ENCODE results near the gene DCAF4.

The DCAF4 gene

DNA sequence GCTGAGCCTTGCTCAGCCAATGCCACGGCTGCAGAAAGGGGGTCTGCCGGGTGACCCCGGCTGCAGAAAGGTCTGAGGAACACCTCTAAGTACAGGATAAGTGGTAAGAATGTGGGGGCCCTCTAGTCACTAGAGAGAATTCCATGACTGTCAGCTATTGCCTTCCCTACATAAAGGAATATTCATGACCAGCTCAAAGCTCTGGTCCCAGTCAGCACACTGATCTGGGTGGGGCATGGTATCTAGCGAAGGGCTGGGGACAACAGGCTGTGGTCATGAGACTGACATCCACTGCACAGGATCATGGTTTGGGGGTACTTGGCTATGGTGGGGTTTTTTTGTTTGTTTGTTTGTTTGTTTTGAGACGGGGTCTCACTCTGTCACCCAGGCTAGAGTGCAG is 42.1 kb downstream of the DCAF4 start:
- peaks cover 20% of the 10 kb centered on the region for H3K36me3 ChIP-seq (ENCODE audit: insufficient read depth, insufficient read length, low read length)
- H3K9ac ChIP-seq (ENCODE audit: insufficient read length, low read depth): no peak overlapping the region
- no peak for TF ChIP-seq YY1 (IDR thresholded peaks at IDR 0.05; ENCODE audit: insufficient read depth, insufficient read length)
- TF ChIP-seq ZNF274 (IDR thresholded peaks at IDR 0.05; ENCODE audit: low read depth, low read length): no peak
- TF ChIP-seq SUZ12 (IDR thresholded peaks at IDR 0.05; ENCODE audit: extremely low read depth, insufficient read depth, insufficient read length): no peak
- H3K27me3 ChIP-seq (ENCODE audit: insufficient read depth, insufficient read length): no peaks in the 10 kb centered on the region
- H3K4me1 ChIP-seq (ENCODE audit: insufficient read depth, insufficient read length): no peaks in the 10 kb centered on the region
- no peak overlapping the region for H3K4me3 ChIP-seq (ENCODE audit: insufficient read length, low read depth)
- H3K9me3 ChIP-seq (ENCODE audit: insufficient read depth, low read length): no peaks in the 10 kb centered on the region
- no peak for DNase-seq (ENCODE audit: low read depth, low spot score)

DNA sequence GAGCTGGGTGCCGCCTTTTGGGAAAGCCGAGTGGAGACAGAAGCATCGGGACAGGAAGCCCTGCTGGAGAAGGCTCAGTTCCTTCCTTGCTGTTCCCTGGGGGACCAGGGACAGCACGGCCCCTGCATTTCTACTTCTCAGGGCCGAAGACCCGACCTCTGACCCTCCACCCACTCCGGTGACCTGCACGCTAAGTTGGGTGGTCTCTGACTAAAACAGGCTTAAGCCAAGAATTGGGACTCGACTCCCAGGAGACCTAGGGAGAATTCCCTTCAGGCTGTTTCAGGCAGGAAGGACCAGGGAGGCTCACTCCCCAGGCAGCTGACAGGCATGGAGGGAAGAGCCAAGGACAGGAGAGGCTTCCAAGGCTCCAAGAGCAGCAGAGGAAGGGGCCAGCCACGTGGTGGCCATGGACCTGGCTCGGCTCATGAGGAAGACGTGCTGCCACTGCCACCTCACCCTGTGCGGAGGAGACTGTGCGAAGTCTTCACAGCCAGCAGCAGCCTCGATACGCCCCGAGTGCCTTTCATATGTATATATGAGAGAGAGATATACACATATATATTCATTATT is 43.9 kb downstream of the DCAF4 start:
- Histone ChIP-seq H3K9ac (ENCODE audit: insufficient read length, low read depth) (no peak overlapping the region), H3K4me3 (ENCODE audit: insufficient read length, low read depth) (no peak overlapping the region), H3K9me3 (ENCODE audit: insufficient read depth, low read length) (no peaks in the 10 kb centered on the region), H3K4me1 (ENCODE audit: insufficient read depth, insufficient read length) (no peaks in the 10 kb centered on the region), H3K27me3 (ENCODE audit: insufficient read depth, insufficient read length) (no peaks in the 10 kb centered on the region), H3K36me3 (ENCODE audit: insufficient read depth, insufficient read length, low read length) (peaks cover 34% of the 10 kb centered on the region)
- TF ChIP-seq ZNF274 (IDR thresholded peaks at IDR 0.05; ENCODE audit: low read depth, low read length): no peak
- TF ChIP-seq SUZ12 (IDR thresholded peaks at IDR 0.05; ENCODE audit: extremely low read depth, insufficient read depth, insufficient read length): no peak
- no peak for TF ChIP-seq YY1 (IDR thresholded peaks at IDR 0.05; ENCODE audit: insufficient read depth, insufficient read length)
- DNase-seq (ENCODE audit: low read depth, low spot score): no peak

- Histone ChIP-seq H3K36me3 (ENCODE audit: insufficient read depth, insufficient read length, low read length) (peaks cover 40% of the 10 kb centered on the region), H3K4me3 (ENCODE audit: insufficient read length, low read depth) (no peak overlapping the region), H3K9ac (ENCODE audit: insufficient read length, low read depth) (no peak overlapping the region), H3K27me3 (ENCODE audit: insufficient read depth, insufficient read length) (no peaks in the 10 kb centered on the region), H3K9me3 (ENCODE audit: insufficient read depth, low read length) (no peaks in the 10 kb centered on the region), H3K4me1 (ENCODE audit: insufficient read depth, insufficient read length) (peaks cover 2% of the 10 kb centered on the region)
- TF ChIP-seq YY1 (IDR thresholded peaks at IDR 0.05; ENCODE audit: insufficient read depth, insufficient read length): no peak
- no peak for TF ChIP-seq ZNF274 (IDR thresholded peaks at IDR 0.05; ENCODE audit: low read depth, low read length)
- no peak for TF ChIP-seq SUZ12 (IDR thresholded peaks at IDR 0.05; ENCODE audit: extremely low read depth, insufficient read depth, insufficient read length)
- no peak for DNase-seq (ENCODE audit: low read depth, low spot score)
Observed at GRCh38 chr14:72970824-72971434, 44.7 kb downstream of the DCAF4 start.

DNA sequence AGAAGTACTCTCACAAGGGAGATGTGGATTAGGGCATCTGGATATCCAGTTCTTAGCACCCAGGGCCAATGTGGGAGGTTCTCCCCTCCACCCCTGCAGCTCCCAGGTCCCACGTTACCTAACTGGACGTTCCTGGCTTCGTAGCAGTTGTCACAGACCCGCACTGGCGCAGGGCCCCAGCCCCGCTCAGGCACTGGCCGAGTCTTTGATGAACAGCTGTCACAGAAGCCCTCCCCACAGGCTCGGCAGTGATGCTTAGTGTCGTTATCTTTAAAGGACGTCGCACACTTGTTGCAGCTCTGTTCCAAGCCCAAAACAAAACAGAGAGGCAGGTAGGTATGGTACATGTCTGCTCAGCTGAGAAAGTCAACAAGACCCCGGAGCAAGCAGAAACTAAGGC is 48.4 kb downstream of the DCAF4 start:
- Histone ChIP-seq H3K27me3 (ENCODE audit: insufficient read depth, insufficient read length) (no peaks in the 10 kb centered on the region), H3K9me3 (ENCODE audit: insufficient read depth, low read length) (no peaks in the 10 kb centered on the region), H3K9ac (ENCODE audit: insufficient read length, low read depth) (no peak overlapping the region), H3K4me3 (ENCODE audit: insufficient read length, low read depth) (no peak overlapping the region), H3K36me3 (ENCODE audit: insufficient read depth, insufficient read length, low read length) (peaks cover 41% of the 10 kb centered on the region), H3K4me1 (ENCODE audit: insufficient read depth, insufficient read length) (peaks cover 2% of the 10 kb centered on the region)
- TF ChIP-seq ZNF274 (IDR thresholded peaks at IDR 0.05; ENCODE audit: low read depth, low read length) (no peak), SUZ12 (IDR thresholded peaks at IDR 0.05; ENCODE audit: extremely low read depth, insufficient read depth, insufficient read length) (no peak), YY1 (IDR thresholded peaks at IDR 0.05; ENCODE audit: insufficient read depth, insufficient read length) (no peak)
- DNase-seq (ENCODE audit: low read depth, low spot score): no peak

DNA sequence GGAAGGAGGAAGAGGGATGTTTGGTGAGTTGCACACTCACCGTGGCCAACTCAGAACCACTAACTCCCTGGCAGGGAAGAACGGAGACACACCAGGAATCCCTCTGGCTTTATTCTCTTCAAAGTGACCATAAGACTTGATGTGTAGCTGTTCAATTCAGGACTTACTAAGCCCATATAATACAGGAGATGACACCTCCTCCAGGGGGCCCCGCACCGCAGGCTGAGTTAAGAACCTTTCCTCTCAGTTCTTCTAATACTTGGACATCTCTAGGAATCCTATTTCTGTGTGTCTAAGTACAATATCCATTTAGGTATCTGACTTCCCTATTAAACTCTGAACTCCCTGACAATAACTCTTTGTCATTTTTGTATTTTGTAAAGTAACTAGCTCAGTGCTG is 49.5 kb downstream of the DCAF4 start:
- Histone ChIP-seq H3K27me3 (ENCODE audit: insufficient read depth, insufficient read length) (no peaks in the 10 kb centered on the region), H3K4me3 (ENCODE audit: insufficient read length, low read depth) (no peak overlapping the region), H3K9ac (ENCODE audit: insufficient read length, low read depth) (no peak overlapping the region), H3K36me3 (ENCODE audit: insufficient read depth, insufficient read length, low read length) (peaks cover 34% of the 10 kb centered on the region), H3K4me1 (ENCODE audit: insufficient read depth, insufficient read length) (peaks cover 2% of the 10 kb centered on the region), H3K9me3 (ENCODE audit: insufficient read depth, low read length) (no peaks in the 10 kb centered on the region)
- DNase-seq (ENCODE audit: low read depth, low spot score): no peak
- no peak for TF ChIP-seq YY1 (IDR thresholded peaks at IDR 0.05; ENCODE audit: insufficient read depth, insufficient read length)
- no peak for TF ChIP-seq SUZ12 (IDR thresholded peaks at IDR 0.05; ENCODE audit: extremely low read depth, insufficient read depth, insufficient read length)
- TF ChIP-seq ZNF274 (IDR thresholded peaks at IDR 0.05; ENCODE audit: low read depth, low read length): no peak

DNA sequence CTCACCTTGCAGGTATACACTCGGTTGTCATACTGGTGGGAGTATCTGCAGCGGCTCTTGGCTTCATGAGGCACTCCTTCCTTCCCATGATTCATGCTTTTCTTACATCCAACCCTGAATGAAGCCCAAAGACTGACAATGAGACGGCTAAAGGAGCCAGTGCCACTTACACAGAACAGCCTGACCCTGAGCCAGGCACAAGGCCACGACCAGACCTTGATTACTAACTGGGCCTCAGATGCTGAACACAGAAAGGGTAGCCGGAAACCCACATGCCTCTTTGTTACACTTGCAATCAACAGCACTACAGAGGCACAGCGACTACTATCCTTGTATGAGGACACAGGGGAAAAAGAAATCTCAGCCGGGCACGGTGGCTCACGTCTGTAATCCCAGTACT is 52.6 kb downstream of the DCAF4 start:
- DNase-seq (ENCODE audit: low read depth, low spot score): no peak
- H3K36me3 ChIP-seq (ENCODE audit: insufficient read depth, insufficient read length, low read length): peaks cover 32% of the 10 kb centered on the region
- peaks cover 2% of the 10 kb centered on the region for H3K4me1 ChIP-seq (ENCODE audit: insufficient read depth, insufficient read length)
- H3K9me3 ChIP-seq (ENCODE audit: insufficient read depth, low read length): no peaks in the 10 kb centered on the region
- no peak overlapping the region for H3K4me3 ChIP-seq (ENCODE audit: insufficient read length, low read depth)
- H3K9ac ChIP-seq (ENCODE audit: insufficient read length, low read depth): no peak overlapping the region
- no peaks in the 10 kb centered on the region for H3K27me3 ChIP-seq (ENCODE audit: insufficient read depth, insufficient read length)
- TF ChIP-seq SUZ12 (IDR thresholded peaks at IDR 0.05; ENCODE audit: extremely low read depth, insufficient read depth, insufficient read length) (no peak), ZNF274 (IDR thresholded peaks at IDR 0.05; ENCODE audit: low read depth, low read length) (no peak), YY1 (IDR thresholded peaks at IDR 0.05; ENCODE audit: insufficient read depth, insufficient read length) (no peak)

DNA sequence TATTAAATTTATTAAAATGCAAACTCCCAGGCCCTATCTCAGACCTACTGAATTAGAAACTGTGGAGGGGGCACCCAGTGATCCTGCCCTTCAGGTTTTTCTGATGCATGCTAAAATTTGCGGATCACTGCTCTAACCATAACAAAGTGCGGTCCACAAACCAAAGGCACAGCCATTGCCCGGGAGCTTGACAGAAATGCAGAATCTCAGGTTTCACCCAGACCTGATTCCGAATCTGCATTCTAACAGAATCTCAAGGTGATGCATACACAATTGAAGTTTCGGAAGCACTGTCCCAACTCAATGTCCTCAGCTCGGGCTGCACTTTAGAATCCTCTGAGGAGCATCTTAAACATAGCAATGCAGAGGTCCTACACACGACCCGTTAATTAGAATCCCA is 54.6 kb downstream of the DCAF4 start:
- Histone ChIP-seq H3K4me3 (ENCODE audit: insufficient read length, low read depth) (no peak overlapping the region), H3K4me1 (ENCODE audit: insufficient read depth, insufficient read length) (no peaks in the 10 kb centered on the region), H3K9me3 (ENCODE audit: insufficient read depth, low read length) (no peaks in the 10 kb centered on the region), H3K36me3 (ENCODE audit: insufficient read depth, insufficient read length, low read length) (peaks cover 13% of the 10 kb centered on the region), H3K27me3 (ENCODE audit: insufficient read depth, insufficient read length) (no peaks in the 10 kb centered on the region), H3K9ac (ENCODE audit: insufficient read length, low read depth) (no peak overlapping the region)
- DNase-seq (ENCODE audit: low read depth, low spot score): no peak
- TF ChIP-seq ZNF274 (IDR thresholded peaks at IDR 0.05; ENCODE audit: low read depth, low read length) (no peak), SUZ12 (IDR thresholded peaks at IDR 0.05; ENCODE audit: extremely low read depth, insufficient read depth, insufficient read length) (no peak), YY1 (IDR thresholded peaks at IDR 0.05; ENCODE audit: insufficient read depth, insufficient read length) (no peak)

Data from NT2/D1 (cell line).